ENCODE measurements around the gene BTAF1. TPM values are rescaled to one million over a fixed set of nuclear protein-coding genes. Genes with fewer than 3 reads are reported as not detected.

BTAF1 gene
- total RNA-seq, 1 donor from 2014 or later, result 23.7 TPM

GRCh38 chr10:91908337-91909116 is 15.0 kb upstream of the BTAF1 start:
- peak; percentile 73 to 85 for DNase-seq (ENCODE audit: low read depth in 2 of 2)

- peak in 1 of 2 donors; percentile 29 for DNase-seq (ENCODE audit: low read depth in 2 of 2)
Observed at GRCh38 chr10:91909117-91909677, 14.4 kb upstream of the BTAF1 start, which contains the start of gene FGFBP3. Gene FGFBP3, minus strand, starts transcription at chr10:91909486. Its CDS starts 517 bp downstream, at chr10:91908969.

- DNase-seq (ENCODE audit: low read depth in 2 of 2), result no peak
Observed at GRCh38 chr10:91910467-91910866, 13.1 kb upstream of the BTAF1 start.

- no peak for DNase-seq (ENCODE audit: low read depth in 2 of 2)
Observed at GRCh38 chr10:91919651-91920050, 3.9 kb upstream of the BTAF1 start.

- peak in 1 of 2 donors; percentile 18 for DNase-seq (ENCODE audit: low read depth in 2 of 2)
Observed at GRCh38 chr10:91924212-91925021, 847 bp downstream of the BTAF1 start.

- no peak for DNase-seq (ENCODE audit: low read depth in 2 of 2)
Observed at GRCh38 chr10:91925022-91925320, 1.4 kb downstream of the BTAF1 start.

- no peak for DNase-seq (ENCODE audit: low read depth in 2 of 2)
Observed at GRCh38 chr10:91930939-91931338, 7.4 kb downstream of the BTAF1 start.

- no peak for DNase-seq (ENCODE audit: low read depth in 2 of 2)
Observed at GRCh38 chr10:91931526-91932190, 8.1 kb downstream of the BTAF1 start.

- no peak for DNase-seq (ENCODE audit: low read depth in 2 of 2)
Observed at GRCh38 chr10:91932737-91933136, 9.2 kb downstream of the BTAF1 start.

GRCh38 chr10:91935886-91936285 is 12.3 kb downstream of the BTAF1 start:
- DNase-seq (ENCODE audit: low read depth in 2 of 2), result no peak

GRCh38 chr10:91939653-91940052 is 16.1 kb downstream of the BTAF1 start:
- DNase-seq (ENCODE audit: low read depth in 2 of 2), result no peak

GRCh38 chr10:91941426-91941825 is 17.9 kb downstream of the BTAF1 start:
- DNase-seq (ENCODE audit: low read depth in 2 of 2), result no peak

- DNase-seq (ENCODE audit: low read depth in 2 of 2), result no peak
Observed at GRCh38 chr10:91944880-91945630, 21.5 kb downstream of the BTAF1 start.

- no peak for DNase-seq (ENCODE audit: low read depth in 2 of 2)
Observed at GRCh38 chr10:91953600-91954160, 30.1 kb downstream of the BTAF1 start.

- DNase-seq (ENCODE audit: low read depth in 2 of 2), result peak in 1 of 2 donors; percentile 23
Observed at GRCh38 chr10:91955114-91955513, 31.5 kb downstream of the BTAF1 start.

GRCh38 chr10:91957091-91957490 is 33.5 kb downstream of the BTAF1 start:
- DNase-seq (ENCODE audit: low read depth in 2 of 2), result no peak

GRCh38 chr10:91969297-91969696 is 45.7 kb downstream of the BTAF1 start:
- DNase-seq (ENCODE audit: low read depth in 2 of 2), result no peak

- DNase-seq (ENCODE audit: low read depth in 2 of 2), result no peak
Observed at GRCh38 chr10:91974960-91975359, 51.4 kb downstream of the BTAF1 start.

GRCh38 chr10:91975438-91975837 is 51.9 kb downstream of the BTAF1 start:
- DNase-seq (ENCODE audit: low read depth in 2 of 2), result no peak

- DNase-seq (ENCODE audit: low read depth in 2 of 2), result no peak
Observed at GRCh38 chr10:91976317-91977051, 52.9 kb downstream of the BTAF1 start.
